Testis (tissue), 2 donors: Measurements from ENCODE around the gene UBAP2L.
"Not testable (repeated sequence)": the region's sequence is repeated elsewhere in the genome, so short reads cannot be mapped to it uniquely, and the experiment has no call there.

Experiments used
- CTCF ChIP-seq, 3 experiments: fragments of 450-650 bp in 2 of 3; fragments of 200-600 bp in 1 of 3; sonication (generic) in 1 of 3; IDR thresholded peaks; one replicate each; pipeline ENCODE4 v1.5.1; 2016 to 2019; ENCODE audit warnings: antibody characterized with exemption in 3 of 3, mild to moderate bottlenecking in 2 of 3, moderate library complexity in 1 of 3
- POLR2A ChIP-seq: fragments of 450-650 bp; IDR thresholded peaks from one replicate; pipeline ENCODE4 v1.6.1; 2017; ENCODE audit warnings: antibody characterized with exemption, mild to moderate bottlenecking, moderate library complexity

GRCh38 chr1:154231112-154231511 lies 10.4 kb downstream of the UBAP2L start:
- not testable (repeated sequence) for TF ChIP-seq CTCF (IDR thresholded peaks at IDR 0.05); POLR2A
